GM19438 (cell line): ENCODE data around the gene FOLR1.

Experiments
- ATAC-seq: cut with Tn5 transposase; IDR thresholded peaks from one replicate; pipeline ENCODE4 v1.9.1; 2021; ENCODE audit warnings: low read depth; ENCODE audit not compliant: unreplicated experiment

Gene FOLR1

DNA sequence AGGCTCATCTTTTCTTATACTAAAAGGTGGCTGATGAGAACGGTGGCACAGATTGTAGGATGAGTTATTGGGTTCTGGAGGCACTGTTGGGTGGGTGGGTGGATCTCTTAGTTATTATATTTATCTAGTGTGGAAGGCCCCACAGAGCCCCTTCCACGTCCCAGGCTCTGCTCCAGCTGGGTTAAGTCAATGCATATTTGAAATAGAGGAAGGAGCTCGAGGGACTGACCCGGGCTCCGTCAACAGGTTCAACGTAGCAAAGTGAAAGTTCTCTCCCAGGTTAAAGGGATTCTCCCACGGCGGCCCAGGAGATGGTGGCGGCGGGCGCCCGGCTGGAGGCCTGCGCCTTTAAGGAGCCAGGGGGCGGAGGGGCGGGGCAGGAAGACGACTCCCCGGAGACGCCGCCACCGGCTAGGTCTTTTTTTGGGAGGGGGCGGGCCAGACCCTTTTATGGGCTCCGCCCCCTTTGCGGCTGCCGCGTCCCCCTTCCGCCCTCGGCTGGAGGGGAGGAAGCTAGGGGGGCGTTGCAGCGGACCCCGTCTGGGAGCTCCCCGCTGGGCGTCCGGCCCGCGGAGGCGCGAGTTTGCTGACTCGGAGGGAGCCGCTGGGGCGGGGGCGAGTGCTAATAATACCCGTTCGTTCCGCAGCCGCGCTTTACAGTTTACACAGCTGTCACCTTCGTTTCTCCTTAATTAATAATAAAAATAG is 31.1 kb downstream of the FOLR1 start:
- ATAC-seq: peak; percentile 61

DNA sequence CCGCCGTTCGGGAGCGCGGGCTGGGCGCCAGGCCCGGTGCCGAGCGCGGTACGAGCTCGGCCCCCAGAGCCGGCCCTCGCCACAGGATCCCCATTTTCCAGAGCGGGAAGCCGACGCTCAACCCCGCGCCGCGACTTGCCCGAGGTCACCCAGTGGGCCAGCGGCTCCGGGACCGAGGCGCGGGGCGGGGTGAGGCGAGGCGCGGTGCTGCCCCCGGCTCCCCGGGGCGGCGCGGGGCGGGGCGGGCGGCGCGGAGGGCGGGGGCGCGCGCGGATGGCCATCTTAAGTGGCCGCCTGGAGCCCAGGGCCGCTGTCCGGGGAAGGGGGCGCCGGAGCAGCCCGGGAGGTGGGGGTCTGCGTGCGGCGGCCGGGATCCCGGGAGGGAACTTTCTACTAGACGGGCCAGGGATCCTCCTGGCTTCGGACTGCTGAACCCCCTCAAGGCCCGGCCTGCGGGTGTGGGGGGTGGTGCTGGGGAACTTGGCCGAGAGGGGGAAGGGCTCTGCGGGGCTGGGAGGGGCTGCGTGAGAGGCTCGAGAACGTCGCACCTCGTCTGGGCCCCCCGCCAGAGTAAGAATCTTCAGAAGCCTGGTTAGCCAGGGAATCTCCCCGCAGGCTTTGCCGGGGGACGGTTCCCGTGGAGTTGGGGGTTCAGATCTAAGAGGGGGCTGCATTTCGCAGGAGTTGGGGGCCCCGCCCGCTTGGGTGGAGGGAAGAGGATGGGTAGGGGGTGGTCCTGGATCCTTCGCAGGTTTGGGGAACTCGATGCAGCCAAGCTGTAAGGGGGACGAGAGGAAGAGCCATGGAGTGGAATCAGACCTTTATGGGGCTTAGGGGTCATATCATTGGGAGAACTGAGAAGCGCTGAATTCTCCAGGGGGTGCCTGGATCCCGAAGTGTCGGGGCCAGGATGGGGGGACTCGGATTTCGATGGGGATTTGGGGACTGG is 31.9 kb downstream of the FOLR1 start:
- ATAC-seq: peak; percentile 44

DNA sequence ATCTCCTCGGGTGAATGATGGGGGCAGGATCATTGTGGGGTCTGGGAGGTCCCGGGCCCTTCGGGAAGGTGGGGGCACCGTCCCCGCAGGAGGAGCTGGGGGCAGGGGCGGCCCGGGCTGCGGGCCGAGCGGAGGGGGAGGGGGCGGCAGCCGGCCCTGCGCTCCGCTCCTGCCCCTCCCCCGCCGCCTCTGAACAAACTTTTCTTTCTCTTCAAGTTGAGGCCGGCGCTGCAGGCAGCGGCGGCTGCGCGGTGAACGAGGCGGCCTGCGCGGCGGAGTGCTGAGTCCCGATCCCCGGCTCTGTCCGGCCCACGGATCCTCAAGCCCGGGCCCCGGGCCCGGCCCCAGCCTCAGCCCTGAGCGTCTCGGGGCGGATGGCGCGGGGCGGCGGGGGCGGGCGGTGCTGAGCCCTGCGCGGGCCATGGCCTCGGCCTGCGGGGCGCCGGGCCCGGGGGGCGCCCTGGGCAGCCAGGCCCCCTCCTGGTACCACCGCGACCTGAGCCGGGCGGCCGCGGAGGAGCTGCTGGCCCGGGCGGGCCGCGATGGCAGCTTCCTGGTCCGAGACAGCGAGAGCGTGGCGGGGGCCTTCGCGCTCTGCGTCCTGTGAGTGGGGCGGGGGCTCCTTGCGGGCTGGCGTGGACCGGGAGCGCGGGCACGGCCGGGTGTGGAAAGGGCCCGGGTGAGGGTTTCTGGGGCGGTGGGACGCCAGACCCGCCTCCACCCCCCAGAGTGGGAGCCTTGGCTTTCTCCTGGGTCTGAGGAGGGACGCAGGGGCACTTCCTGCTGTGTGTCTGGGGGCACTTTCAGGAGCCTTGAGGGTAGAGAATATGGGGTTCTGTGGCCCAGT is 32.8 kb downstream of the FOLR1 start, which contains the start of gene INPPL1:
Gene INPPL1 (plus strand): TSS at position 204 of the 847 bp plus-strand sequence. CDS start 218 bp downstream, at position 422.
- no peak for ATAC-seq

DNA sequence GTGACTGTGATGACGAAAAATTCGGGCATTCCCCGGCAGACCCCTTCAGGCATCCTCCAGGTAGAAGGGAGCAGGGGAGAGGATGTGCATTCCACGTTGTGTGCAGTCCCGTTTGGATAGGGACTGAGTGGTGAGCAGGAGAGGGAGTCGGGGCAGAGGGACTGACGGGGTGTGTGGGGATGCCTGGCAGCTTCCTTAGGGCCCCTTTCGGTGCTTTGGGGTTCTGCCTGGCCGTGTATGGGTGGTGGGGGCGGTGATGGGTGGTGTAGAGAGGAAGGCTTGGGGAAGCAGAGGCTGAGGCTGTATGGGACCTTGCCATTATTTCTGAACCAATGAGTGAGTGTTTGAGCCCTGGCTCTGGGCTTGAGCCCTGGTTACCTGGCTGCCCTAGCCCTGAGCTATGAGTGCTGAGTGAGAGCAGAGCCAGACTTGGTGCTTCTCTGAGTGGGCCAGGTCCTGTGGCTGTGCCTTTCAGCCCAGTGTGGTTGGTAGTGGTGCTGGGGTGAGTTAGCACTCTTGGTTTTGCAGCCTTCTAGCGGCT is 33.5 kb downstream of the FOLR1 start:
- no peak for ATAC-seq

DNA sequence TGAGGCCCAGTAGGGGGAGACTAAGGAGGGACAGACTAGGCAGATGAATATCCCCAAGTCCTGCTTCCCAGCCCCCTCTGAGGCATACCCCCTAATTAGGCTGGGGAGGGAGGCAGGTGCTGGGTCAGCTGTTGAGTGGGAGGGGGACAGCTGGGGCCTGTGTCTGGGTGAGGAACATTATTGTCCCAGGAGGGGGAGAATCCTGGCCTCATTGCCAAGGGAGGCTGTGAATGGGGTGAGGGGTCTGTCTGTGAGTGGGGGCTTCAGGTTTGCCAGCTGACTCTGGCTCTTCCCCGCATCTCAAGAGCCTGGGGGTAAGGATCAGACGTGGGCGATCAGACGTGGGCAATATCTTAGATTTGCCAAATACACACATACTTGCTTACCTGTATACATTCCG is 34.8 kb downstream of the FOLR1 start:
- ATAC-seq: no peak

DNA sequence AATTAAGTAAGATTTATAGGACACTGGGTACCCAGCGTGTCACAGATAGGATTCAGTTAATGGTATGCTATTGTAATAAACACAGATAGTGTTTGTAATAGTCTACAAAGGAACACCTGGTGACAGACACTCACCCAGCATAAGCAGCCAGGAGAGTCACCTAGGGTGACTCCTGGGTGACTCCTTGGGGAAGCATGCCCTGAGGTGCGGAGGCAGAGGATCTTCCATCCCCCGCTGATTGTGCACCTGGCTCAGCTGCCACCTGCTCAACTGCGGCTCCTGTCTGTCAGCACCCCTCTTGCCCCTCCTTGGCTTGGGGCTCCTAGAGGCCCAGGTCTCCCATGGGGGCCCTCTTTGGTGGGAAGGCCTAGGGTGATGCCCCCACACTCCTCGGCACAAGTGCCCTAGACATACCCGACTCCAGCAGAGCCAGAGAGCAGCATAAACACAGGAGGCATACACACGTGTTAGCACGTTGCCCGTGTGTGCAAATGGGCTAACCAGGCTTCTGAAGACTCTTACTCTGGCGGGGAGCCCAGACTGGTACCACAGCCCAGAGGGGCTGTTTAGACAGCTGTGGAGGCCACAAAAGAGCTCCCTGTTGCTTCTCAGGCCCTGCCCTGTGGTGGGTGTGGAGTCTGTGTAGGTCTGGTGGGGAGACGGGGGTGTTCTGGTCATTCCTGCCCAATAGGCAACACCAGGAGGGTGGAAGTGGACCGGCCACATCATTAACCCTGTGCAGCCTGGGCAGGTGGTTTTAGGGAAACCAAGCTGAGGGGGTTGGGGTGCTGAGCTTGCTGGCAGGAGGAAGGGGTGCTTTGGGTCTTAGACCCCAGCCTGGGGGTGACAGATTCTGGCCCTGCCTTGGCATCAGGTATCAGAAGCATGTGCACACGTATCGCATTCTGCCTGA is 35.6 kb downstream of the FOLR1 start:
- no peak for ATAC-seq

DNA sequence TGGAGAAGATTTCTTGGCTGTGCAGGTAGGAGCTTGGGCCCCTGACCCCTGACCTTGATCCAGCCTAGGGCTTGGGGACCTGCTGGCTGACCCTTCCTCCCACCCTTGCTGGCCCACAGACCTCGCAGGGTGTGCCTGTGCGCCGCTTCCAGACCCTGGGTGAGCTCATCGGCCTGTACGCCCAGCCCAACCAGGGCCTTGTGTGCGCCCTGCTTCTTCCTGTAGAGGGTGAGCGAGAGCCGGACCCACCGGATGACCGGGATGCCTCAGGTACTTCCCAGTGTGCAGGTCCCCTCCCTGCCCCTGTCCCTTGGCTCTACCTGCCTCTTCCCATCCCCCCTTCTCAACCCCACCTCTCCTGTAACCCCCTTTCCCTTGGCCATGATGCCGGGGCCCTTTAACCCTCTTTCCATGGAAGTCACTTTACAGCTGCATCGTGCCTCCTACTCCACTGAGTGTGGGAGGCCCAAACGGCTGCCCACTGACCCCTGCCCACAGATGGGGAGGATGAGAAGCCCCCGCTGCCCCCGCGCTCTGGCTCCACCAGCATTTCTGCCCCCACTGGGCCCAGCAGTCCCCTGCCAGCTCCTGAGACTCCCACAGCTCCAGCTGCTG is 36.4 kb downstream of the FOLR1 start:
- ATAC-seq: no peak

DNA sequence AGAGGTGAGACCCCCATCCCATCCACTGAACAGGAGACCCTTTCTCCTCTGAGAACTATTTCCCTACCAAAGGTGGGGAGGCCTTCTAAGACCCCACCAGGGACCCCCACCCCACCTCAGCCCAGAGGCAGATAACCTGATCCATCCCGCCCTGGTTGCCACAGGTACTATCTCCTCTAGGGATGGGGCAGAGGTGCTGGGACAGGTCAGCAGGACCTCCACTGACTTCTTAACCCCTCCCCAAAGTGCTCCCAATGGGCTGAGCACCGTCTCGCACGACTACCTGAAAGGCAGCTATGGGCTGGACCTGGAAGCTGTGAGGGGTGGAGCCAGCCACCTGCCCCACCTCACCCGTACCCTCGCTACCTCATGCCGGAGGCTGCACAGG is 36.9 kb downstream of the FOLR1 start:
- no peak for ATAC-seq

DNA sequence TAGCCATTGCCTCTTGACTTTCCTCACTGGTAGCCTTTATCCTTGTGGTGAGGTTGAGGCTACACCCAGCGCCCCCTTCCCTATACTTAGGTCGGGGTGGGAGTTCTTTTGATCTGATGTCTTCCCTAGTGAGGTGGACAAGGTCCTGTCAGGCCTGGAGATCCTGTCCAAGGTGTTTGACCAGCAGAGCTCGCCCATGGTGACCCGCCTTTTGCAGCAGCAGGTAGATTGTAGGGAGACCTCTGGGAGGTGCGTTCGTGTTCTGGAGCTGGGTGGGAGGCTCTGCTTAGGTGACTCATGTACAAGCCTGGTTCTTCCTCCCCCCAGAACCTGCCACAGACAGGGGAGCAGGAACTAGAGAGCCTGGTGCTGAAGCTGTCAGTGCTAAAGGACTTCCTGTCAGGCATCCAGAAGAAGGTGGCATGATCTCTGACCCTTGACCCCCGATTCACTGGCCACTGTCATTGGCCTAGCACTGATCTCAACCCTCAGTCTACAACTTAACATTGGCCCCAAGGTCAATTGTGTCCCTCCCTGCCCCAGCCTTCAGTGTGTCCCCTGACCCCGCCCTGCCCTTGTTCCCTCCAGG is 37.5 kb downstream of the FOLR1 start:
- no peak for ATAC-seq

DNA sequence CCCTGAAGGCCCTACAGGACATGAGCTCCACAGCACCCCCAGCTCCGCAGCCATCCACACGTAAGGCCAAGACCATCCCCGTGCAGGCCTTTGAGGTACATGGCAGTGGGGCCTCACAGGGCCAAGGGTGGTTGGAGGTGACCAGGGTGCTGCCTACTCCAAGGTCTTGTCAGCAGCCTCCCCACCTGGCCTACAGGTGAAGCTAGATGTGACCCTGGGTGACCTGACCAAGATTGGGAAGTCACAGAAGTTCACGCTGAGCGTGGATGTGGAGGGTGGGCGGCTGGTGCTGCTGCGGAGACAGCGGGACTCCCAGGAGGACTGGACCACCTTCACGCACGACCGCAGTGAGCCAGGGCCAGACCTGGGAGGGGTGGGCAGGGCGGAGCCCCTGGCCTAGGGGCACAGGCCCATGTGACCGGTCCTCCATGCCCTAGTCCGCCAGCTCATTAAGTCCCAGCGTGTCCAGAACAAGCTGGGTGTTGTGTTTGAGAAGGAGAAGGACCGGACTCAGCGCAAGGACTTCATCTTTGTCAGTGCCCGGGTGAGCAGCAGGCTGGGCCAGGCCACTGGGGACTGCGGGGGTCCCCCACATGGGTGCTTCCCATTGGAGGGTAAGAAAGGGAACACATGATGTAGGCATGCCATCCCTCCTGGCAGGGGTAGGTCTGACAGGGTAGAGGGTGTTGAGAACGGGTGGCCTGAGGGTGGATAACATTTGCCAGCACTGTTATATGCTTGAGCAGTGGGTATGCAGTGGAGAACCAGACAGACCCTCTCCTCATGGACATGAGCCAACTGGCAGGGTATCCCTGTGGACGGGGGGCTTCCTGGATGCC is 38.2 kb downstream of the FOLR1 start:
- ATAC-seq: no peak

DNA sequence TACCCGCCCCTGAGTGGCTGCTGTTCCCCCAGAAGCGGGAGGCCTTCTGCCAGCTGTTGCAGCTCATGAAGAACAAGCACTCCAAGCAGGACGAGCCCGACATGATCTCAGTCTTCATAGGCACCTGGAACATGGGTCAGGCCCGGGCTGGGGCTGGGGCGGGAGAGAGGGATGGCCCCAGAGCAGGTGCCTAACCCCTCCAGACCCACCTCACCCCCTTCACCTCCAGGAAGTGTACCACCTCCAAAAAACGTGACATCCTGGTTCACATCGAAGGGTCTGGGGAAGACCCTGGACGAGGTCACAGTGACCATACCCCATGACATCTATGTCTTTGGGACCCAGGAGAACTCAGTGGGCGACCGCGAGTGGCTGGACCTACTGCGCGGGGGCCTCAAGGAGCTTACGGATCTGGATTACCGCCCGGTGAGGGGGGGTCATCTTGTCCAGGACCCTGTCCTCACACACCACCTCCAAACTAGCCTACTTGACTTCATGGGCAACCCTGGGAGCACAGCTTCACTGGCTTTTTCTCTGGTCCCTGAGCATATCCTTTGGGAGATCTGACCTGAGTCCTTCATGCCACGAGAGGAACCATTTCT is 38.9 kb downstream of the FOLR1 start:
- ATAC-seq: no peak

DNA sequence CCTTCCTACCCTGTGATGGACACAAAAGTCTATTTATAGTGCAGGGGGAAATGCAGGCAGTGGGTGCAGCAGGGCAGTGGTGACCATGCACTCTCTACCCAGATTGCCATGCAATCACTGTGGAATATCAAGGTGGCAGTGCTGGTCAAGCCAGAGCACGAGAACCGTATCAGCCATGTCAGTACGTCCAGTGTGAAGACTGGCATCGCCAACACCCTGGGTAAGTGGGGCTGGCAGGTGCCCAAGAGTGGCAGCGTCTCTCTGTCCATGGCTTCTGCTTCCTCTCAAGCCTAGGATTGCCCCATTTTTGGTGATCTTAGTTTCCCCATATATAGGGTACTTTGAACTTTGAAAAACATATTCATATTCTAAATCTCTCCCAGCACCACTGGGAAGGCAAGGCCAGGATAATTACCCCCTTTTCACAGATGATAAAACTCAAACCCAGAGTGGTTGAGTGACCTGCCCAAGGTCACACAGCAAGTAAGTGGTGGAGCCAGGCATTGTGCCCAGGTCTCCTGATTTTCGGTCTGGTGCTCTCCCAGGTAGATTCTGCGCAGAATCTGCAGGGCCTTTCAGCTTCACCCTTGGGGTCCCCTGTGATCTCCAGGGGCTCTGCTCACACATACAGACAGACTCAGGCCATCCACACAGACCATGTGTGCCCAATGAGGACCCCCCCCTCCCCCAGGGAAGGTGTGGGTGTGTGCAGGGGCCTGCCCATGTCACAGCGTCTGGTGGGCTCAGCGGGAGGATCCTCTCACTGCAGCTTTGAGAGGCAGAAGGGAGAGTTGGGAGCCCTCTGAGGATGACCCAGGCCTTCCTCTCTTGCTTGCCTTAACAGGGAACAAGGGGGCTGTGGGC is 39.7 kb downstream of the FOLR1 start:
- ATAC-seq: no peak

DNA sequence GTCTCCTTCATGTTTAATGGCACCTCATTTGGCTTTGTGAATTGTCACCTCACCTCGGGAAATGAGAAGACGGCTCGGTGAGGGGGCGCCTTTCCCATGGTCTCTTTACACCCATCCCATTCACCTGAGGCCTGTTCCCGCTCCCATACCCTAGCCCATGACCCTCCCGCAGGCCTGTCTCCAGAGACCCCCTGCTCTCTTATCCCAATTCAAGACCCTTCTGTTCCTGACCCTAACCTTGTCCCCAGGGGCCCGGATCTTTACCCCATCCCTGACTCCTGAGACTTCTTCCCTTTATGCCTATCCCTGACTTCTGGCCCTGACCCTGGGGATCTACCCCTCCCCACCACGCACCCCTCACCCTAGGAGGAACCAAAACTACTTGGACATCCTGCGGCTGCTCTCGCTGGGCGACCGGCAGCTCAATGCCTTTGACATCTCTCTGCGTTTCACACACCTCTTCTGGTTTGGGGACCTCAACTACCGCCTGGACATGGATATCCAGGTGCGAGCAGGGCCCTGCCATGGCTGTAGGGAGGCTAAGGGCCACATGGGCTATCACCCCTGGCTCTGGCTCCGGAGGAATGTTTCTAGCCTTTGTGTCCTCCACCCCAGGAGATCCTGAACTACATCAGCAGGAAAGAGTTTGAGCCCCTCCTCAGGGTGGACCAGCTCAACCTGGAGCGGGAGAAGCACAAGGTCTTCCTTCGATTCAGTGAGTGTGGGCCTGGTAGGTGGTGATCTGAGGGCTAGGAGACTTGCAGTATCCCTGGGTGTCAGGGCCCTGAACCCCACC is 40.5 kb downstream of the FOLR1 start:
- ATAC-seq: no peak

DNA sequence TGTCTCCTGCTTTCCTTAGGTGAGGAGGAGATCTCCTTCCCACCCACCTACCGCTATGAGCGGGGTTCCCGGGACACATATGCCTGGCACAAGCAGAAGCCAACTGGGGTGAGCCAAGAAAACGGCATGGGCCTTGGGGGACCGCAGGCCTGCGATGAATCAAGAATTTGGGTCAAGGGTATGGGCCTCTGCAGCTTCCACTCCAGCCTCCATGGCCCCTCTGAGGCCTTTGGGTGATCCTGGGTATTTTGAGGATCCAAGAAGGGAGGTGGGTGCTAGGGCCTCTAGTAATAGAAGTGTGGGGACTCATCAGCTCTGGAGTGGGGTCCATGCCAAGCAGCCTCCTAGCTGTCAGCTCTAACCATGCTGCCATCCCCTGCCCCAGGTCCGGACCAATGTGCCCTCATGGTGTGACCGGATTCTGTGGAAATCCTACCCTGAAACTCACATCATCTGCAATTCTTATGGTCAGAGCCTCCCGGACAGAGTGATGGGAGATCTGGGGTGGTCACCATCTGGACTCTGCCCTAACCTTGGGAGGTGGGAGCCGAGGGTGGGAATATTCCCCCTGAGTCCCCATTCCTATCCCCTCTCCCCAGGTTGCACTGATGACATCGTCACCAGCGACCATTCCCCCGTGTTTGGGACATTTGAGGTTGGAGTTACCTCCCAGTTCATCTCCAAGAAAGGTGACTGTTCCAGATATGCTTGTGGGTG is 41.3 kb downstream of the FOLR1 start:
- no peak for ATAC-seq
